Panc1 (cell line): Measurements from ENCODE around the gene LIPC. TPM values are rescaled to one million over a fixed set of nuclear protein-coding genes. Genes with fewer than 3 reads are reported as not detected.

Source experiments
- ATAC-seq: fragments of 200-7000 bp; cut with Tn5 transposase; 2 replicates; pipeline ENCODE4 v1.9.1; 2020; ENCODE audit warnings: mild to moderate bottlenecking, moderate library complexity
- BruUV-seq: library from RNA; stranded (reverse); fragments of 400-500 nt; replicated peaks from 2 replicates; lab custom pipeline; 2021; lab: Mats Ljungman, UMichigan
- CTCF ChIA-PET: fragments of 300-600 bp; sonication (Branson Sonifier 250); formaldehyde crosslinking; loops from one replicate; lab custom pipeline; 2022; ENCODE audit warnings: antibody characterized with exemption; lab: Charles Lee
- POLR2A ChIA-PET: fragments of 300-600 bp; sonication (Branson Sonifier 250); formaldehyde crosslinking; loops from one replicate; lab custom pipeline; 2022; ENCODE audit warnings: antibody characterized with exemption; lab: Charles Lee
- DNase-seq: peaks from one replicate; pipeline ENCODE4 v3.0.0-alpha.2; 2010; ENCODE audit warnings: low read depth, low spot score
- H3K27ac ChIP-seq: 2 replicates; pipeline ENCODE4 v1.5.1; 2011; ENCODE audit warnings: mild to moderate bottlenecking, low read length, inconsistent platforms
- H3K27me3 ChIP-seq: fragments of 200-500 bp; sonication (Bioruptor generic); 2 replicates; pipeline ENCODE4 v1.6.0; 2014; ENCODE audit warnings: low read length, inconsistent platforms; ENCODE audit not compliant: control insufficient read depth, insufficient read depth
- H3K36me3 ChIP-seq: fragments of 200-500 bp; sonication (Bioruptor generic); 2 replicates; pipeline ENCODE4 v1.5.1; 2014; ENCODE audit warnings: inconsistent platforms, mild to moderate bottlenecking, low read length, moderate library complexity; ENCODE audit not compliant: control insufficient read depth, insufficient read depth
- H3K4me1 ChIP-seq: 2 replicates; pipeline ENCODE4 v1.5.1; 2011; ENCODE audit warnings: inconsistent platforms, mild to moderate bottlenecking, low read length, moderate library complexity; ENCODE audit not compliant: control insufficient read depth, insufficient read depth
- H3K4me3 ChIP-seq, 2 experiments: 2 replicates each; pipeline ENCODE4 v1.5.1; 2011 to 2012; ENCODE audit warnings: low read depth in 2 of 2, low read length in 2 of 2, mild to moderate bottlenecking in 2 of 2, inconsistent platforms in 1 of 2, moderate library complexity in 1 of 2
- H3K9me3 ChIP-seq: fragments of 200-500 bp; sonication (Bioruptor generic); 2 replicates; pipeline ENCODE4 v1.5.1; 2014; ENCODE audit warnings: low read depth, mild to moderate bottlenecking, inconsistent platforms, low read length, moderate library complexity; ENCODE audit not compliant: control insufficient read depth, insufficient read depth
- POLR2AphosphoS5 ChIP-seq: IDR thresholded peaks from 2 replicates; pipeline ENCODE4 v1.6.1; 2012; ENCODE audit warnings: mild to moderate bottlenecking, low read depth, low read length, moderate library complexity
- SIN3A ChIP-seq: IDR thresholded peaks from 2 replicates; pipeline ENCODE4 v1.6.1; 2012; ENCODE audit warnings: low read depth, mild to moderate bottlenecking, low read length, moderate library complexity, borderline replicate concordance; ENCODE audit not compliant: insufficient read depth
- TCF7L2 ChIP-seq: IDR thresholded peaks from 2 replicates; pipeline ENCODE4 v1.6.1; 2011; ENCODE audit warnings: mild to moderate bottlenecking, low read depth, low read length, inconsistent platforms
- in situ Hi-C: cut with HindIII; loops from 2 replicates; pipeline ENCODE4 v1.10.0; 2016; ENCODE audit warnings: low sequenced_read_pairs, low pct_unique_long_range_greater_than_20kb
- intact Hi-C: fragments of 100-400 bp; cut with micrococcal nuclease; formaldehyde crosslinking; loops from one replicate; pipeline ENCODE4 v1.10.0; 2022; ENCODE audit not compliant: unreplicated experiment
- total RNA-seq: library from RNA; stranded (reverse); gene quantifications from one replicate; pipeline ENCODE4 v1.2.1, GENCODE V29; 2021; ENCODE audit not compliant: unreplicated experiment
- TF ChIP-seq, protein P1 (sequence below): fragments of 450-650 bp; IDR thresholded peaks from 2 replicates; pipeline ENCODE4 v1.5.1; 2017; ENCODE audit warnings: mild to moderate bottlenecking
- TF ChIP-seq, protein P2 (sequence below), 2 experiments: IDR thresholded peaks; 2 replicates each; pipeline ENCODE4 v1.6.1; 2011 to 2012; ENCODE audit warnings: low read depth in 2 of 2, control low read depth in 1 of 2, low read length in 1 of 2, mild to moderate bottlenecking in 1 of 2, moderate library complexity in 1 of 2; ENCODE audit not compliant: insufficient read depth in 1 of 2

Gene LIPC
- total RNA-seq, 1 experiment from 2014 or later: not detected

DNA sequence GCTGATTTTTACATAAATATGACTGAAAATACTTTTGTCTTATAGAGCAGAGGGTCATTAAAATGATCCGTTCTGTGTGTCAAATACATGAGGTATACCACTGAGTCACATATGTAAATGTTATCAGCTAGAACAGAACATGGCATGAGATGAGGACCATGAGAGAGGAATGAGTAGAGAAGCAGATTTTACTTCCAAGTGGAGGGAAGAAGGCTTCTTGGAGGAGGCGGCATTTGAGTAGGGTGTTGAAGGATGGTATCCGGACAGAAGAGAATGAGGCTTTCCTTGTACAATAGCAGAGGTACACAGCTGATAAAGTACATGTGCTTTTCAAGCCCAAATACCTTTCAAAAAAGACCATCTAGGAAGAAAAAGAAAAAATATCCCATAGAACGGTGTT lies 4.8 kb downstream of the LIPC start:
- DNase-seq (no peak), ATAC-seq (no peak)
- ChIA-PET CTCF (no interaction called here), POLR2A (no interaction called here)
- in situ Hi-C loops (no loop called here), intact Hi-C loops (no loop called here)
- Histone ChIP-seq H3K36me3 (no peaks in the 10 kb centered on the region), H3K9me3 (no peaks in the 10 kb centered on the region), H3K27me3 (no peaks in the 10 kb centered on the region), H3K27ac (no peak overlapping the region), H3K4me3 (no peak overlapping the region), H3K4me1 (peaks cover 15% of the 10 kb centered on the region)
- no TSS peak for BruUV-seq
- TF ChIP-seq, protein P1, sequence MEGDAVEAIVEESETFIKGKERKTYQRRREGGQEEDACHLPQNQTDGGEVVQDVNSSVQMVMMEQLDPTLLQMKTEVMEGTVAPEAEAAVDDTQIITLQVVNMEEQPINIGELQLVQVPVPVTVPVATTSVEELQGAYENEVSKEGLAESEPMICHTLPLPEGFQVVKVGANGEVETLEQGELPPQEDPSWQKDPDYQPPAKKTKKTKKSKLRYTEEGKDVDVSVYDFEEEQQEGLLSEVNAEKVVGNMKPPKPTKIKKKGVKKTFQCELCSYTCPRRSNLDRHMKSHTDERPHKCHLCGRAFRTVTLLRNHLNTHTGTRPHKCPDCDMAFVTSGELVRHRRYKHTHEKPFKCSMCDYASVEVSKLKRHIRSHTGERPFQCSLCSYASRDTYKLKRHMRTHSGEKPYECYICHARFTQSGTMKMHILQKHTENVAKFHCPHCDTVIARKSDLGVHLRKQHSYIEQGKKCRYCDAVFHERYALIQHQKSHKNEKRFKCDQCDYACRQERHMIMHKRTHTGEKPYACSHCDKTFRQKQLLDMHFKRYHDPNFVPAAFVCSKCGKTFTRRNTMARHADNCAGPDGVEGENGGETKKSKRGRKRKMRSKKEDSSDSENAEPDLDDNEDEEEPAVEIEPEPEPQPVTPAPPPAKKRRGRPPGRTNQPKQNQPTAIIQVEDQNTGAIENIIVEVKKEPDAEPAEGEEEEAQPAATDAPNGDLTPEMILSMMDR: no peak
- TF ChIP-seq TCF7L2 (no peak), POLR2AphosphoS5 (no peak), SIN3A (no peak)
- TF ChIP-seq, protein P2, sequence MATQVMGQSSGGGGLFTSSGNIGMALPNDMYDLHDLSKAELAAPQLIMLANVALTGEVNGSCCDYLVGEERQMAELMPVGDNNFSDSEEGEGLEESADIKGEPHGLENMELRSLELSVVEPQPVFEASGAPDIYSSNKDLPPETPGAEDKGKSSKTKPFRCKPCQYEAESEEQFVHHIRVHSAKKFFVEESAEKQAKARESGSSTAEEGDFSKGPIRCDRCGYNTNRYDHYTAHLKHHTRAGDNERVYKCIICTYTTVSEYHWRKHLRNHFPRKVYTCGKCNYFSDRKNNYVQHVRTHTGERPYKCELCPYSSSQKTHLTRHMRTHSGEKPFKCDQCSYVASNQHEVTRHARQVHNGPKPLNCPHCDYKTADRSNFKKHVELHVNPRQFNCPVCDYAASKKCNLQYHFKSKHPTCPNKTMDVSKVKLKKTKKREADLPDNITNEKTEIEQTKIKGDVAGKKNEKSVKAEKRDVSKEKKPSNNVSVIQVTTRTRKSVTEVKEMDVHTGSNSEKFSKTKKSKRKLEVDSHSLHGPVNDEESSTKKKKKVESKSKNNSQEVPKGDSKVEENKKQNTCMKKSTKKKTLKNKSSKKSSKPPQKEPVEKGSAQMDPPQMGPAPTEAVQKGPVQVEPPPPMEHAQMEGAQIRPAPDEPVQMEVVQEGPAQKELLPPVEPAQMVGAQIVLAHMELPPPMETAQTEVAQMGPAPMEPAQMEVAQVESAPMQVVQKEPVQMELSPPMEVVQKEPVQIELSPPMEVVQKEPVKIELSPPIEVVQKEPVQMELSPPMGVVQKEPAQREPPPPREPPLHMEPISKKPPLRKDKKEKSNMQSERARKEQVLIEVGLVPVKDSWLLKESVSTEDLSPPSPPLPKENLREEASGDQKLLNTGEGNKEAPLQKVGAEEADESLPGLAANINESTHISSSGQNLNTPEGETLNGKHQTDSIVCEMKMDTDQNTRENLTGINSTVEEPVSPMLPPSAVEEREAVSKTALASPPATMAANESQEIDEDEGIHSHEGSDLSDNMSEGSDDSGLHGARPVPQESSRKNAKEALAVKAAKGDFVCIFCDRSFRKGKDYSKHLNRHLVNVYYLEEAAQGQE (IDR thresholded peaks at IDR 0.05; ENCODE audit: insufficient read depth in 1 of 2, low read depth in 2 of 2, low read length in 1 of 2): no peak

DNA sequence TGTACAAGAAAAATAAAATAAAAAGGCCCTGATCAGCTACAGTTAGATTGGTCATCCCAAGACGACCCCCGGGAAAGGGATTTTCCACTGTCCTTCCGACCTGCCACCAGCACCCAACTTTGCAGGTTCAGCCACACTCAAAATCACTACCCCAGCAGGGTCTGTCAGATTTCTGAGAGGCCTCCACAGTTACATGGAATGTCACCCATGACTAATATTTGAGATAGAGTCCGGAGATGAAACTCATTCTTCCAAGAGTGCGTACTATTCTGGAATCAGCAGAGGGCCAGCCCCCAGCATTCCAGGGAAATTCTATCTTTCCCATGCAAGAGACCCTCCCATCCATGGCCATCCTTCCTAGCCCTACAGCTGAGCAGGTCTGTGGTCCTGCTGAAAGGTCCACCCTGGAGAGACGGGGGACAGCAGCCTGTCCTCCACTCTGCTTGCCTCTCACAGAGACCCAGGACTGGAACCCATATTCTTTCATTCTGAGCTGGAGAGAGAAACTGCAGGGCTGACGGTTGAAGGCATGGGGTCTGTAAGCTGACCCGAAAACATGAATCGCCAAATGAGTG lies 5.8 kb downstream of the LIPC start:
- Histone ChIP-seq H3K4me3 (no peak overlapping the region), H3K4me1 (peaks cover 22% of the 10 kb centered on the region), H3K27ac (no peak overlapping the region), H3K36me3 (no peaks in the 10 kb centered on the region), H3K27me3 (no peaks in the 10 kb centered on the region), H3K9me3 (no peaks in the 10 kb centered on the region)
- ATAC-seq (no peak), DNase-seq (no peak)
- TF ChIP-seq, protein P2 (IDR thresholded peaks at IDR 0.05; ENCODE audit: insufficient read depth in 1 of 2, low read depth in 2 of 2, low read length in 1 of 2): no peak
- no peak for TF ChIP-seq SIN3A
- no peak for TF ChIP-seq POLR2AphosphoS5
- TF ChIP-seq, protein P1: no peak
- TF ChIP-seq TCF7L2: no peak
- in situ Hi-C loops: no loop called here
- ChIA-PET POLR2A (no interaction called here), CTCF (no interaction called here)
- no TSS peak for BruUV-seq
- intact Hi-C loops: no loop called here
